ENCODE measurements around the gene ZNF441. TPM values are rescaled to one million over a fixed set of nuclear protein-coding genes. Genes with fewer than 3 reads are reported as not detected.

ZNF441 gene
- total and polyA plus RNA-seq, 2 of the 4 experiments (the other 2 are of a cell fraction) = 2.8 to 9.7 TPM

DNA sequence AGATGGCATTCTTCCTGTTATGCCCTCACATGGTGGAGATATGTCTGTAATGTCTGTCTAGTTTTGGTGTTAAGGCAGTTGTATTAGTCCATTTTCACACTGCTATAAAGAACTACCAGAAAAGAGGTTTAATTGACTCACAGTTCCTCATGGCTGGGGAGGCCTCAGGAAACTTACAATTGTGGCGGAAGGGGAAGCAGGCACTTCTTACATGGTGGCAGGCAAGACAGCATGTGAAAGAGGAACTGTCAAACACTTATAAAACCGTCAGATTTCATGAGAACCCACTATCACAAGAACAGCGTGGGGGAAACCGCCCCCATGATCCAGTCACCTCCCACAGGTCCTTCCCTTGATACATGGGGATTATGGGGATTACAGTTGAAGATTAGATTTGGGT lies 3.2 kb downstream of the ZNF441 start:
- no peak overlapping the region for H3K27ac ChIP-seq (ENCODE audit: insufficient read depth, low read length)
- H3K4me2 ChIP-seq (ENCODE audit: low read depth, low read length) = no peak overlapping the region
- no peak overlapping the region for H2AK5ac ChIP-seq (ENCODE audit: low read depth, low read length)
- POLR2A ChIA-PET (ENCODE audit: unreplicated experiment) = no interaction called here
- no peak overlapping the region for H3K9ac ChIP-seq (ENCODE audit: low read depth, low read length)
- DNase-seq (no peak), ATAC-seq (ENCODE audit: low read depth) (no peak)
- H3K56ac ChIP-seq (ENCODE audit: extremely low read depth, insufficient read depth, low read length) = no peak overlapping the region
- H2AFZ ChIP-seq (replicated peaks; ENCODE audit: low read length, poor library complexity) = no peak overlapping the region
- no TSS peak for BruUV-seq (replicated peaks)
- H3K23ac ChIP-seq (ENCODE audit: low read depth, low read length) = no peak overlapping the region
- H3K9me3 ChIP-seq (ENCODE audit: control insufficient read depth, insufficient read depth, low read length) = peaks cover 16% of the 10 kb centered on the region
- CTCF ChIA-PET = no interaction called here
- in situ Hi-C loops (cut with MboI; ENCODE audit: low sequenced_read_pairs) (no loop called here), dilution Hi-C loops (cut with HindIII; ENCODE audit: low sequenced_read_pairs, unreplicated experiment) (no loop called here), intact Hi-C loops (cut with micrococcal nuclease) (no loop called here)
- H3K4me1 ChIP-seq (ENCODE audit: control insufficient read depth, insufficient read depth, low read length) = peaks cover 2% of the 10 kb centered on the region; the same call in 1 of the 2 replicates
- H3K9me1 ChIP-seq (ENCODE audit: insufficient read depth, low read length) = no peaks in the 10 kb centered on the region
- H2BK20ac ChIP-seq (ENCODE audit: low read depth, low read length) = no peak overlapping the region
- H4K91ac ChIP-seq (ENCODE audit: insufficient read depth, low read depth, low read length) = no peak overlapping the region
- H3K18ac ChIP-seq (ENCODE audit: low read depth, low read length) = no peak overlapping the region
- no peaks in the 10 kb centered on the region for H3K36me3 ChIP-seq (ENCODE audit: control insufficient read depth, insufficient read depth, low read length)
- peaks cover 20 to 27% of the 10 kb centered on the region in 2 experiments for H3K79me1 ChIP-seq (ENCODE audit: low read depth in 1 of 2, low read length in 2 of 2)
- 0 out of 2 replicates have a peak, but pooled peaks cover 3% of the 10 kb centered on the region for H4K20me1 ChIP-seq (ENCODE audit: insufficient read depth, low read length)
- no peak overlapping the region for H2AK9ac ChIP-seq (replicated peaks; ENCODE audit: low read depth, low read length, poor library complexity)
- H2BK15ac ChIP-seq (ENCODE audit: low read depth, low read length) = no peak overlapping the region
- TF ChIP-seq MAFK (IDR thresholded peaks at IDR 0.05; ENCODE audit: low read depth, low read length) (no peak), RAD21 (IDR thresholded peaks at IDR 0.05; ENCODE audit: low read length) (no peak), RCOR1 (IDR thresholded peaks at IDR 0.05; ENCODE audit: insufficient replicate concordance, low read length) (no peak), CHD1 (IDR thresholded peaks at IDR 0.05; ENCODE audit: low read depth, low read length) (no peak), MXI1 (IDR thresholded peaks at IDR 0.05; ENCODE audit: borderline replicate concordance, low read depth, low read length) (no peak), MAZ (IDR thresholded peaks at IDR 0.05; ENCODE audit: borderline replicate concordance, low read depth, low read length) (no peak), FOS (IDR thresholded peaks at IDR 0.05; ENCODE audit: low read depth, low read length) (no peak), CTCF (conservative IDR thresholded peaks at IDR 0.05; ENCODE audit: low read depth, low read length) (no peak), SMC3 (IDR thresholded peaks at IDR 0.05; ENCODE audit: low read depth, low read length) (no peak), POLR2A (IDR thresholded peaks at IDR 0.05; ENCODE audit: low read depth, low read length) (no peak), NFE2L2 (IDR thresholded peaks at IDR 0.05; ENCODE audit: low read depth, low read length) (no peak)
- H4K8ac ChIP-seq (ENCODE audit: low read depth in 2 of 2, low read length in 2 of 2) = no peak overlapping the region
- no peak overlapping the region for H3K14ac ChIP-seq (replicated peaks; ENCODE audit: low read depth, low read length)
- no peak overlapping the region for H3K4ac ChIP-seq (ENCODE audit: low read depth, low read length)
- H3K27me3 ChIP-seq (ENCODE audit: control insufficient read depth, insufficient read depth, low read length) = no peaks in the 10 kb centered on the region
- H2BK5ac ChIP-seq (ENCODE audit: low read depth, low read length, poor library complexity, severe bottlenecking) = no peak overlapping the region
- no peak overlapping the region for H4K5ac ChIP-seq (ENCODE audit: low read depth, low read length)
- no peak overlapping the region for H3K4me3 ChIP-seq (ENCODE audit: insufficient read depth, low read depth, low read length)
- H2BK120ac ChIP-seq (ENCODE audit: low read depth, low read length) = no peak overlapping the region
- WGBS, 2 experiments (ENCODE audit: extremely low coverage in 2 of 2, insufficient read length in 1 of 2) = no CpG with 5 or more reads among the region's 4 CpGs
